Endometrial microvascular endothelial cells (primary cell): ENCODE measurements around the gene STEAP1B. TPM values are rescaled to one million over a fixed set of nuclear protein-coding genes. Genes with fewer than 3 reads are reported as not detected.
"Not testable (repeated sequence)": the region's sequence is repeated elsewhere in the genome, so short reads cannot be mapped to it uniquely, and the experiment has no call there.

Source experiments
- in situ Hi-C: cut with HindIII; loops from 2 replicates; pipeline ENCODE4 v1.10.0; 2017; ENCODE audit warnings: low sequenced_read_pairs, low pct_unique_long_range_greater_than_20kb; ENCODE audit errors: inconsistent ontology term
- total RNA-seq: library from RNA; depleted of rRNA; stranded (reverse); fragments of >200 nt; gene quantifications from one replicate; pipeline ENCODE4 v1.2.3, GENCODE V29; 2015; ENCODE audit errors: inconsistent ontology term

The STEAP1B gene
- total RNA-seq: 67.3 TPM

- in situ Hi-C loops: not testable (repeated sequence)
These were observed at the start of gene STEAP1B for GRCh38 chr7:22499888-22500689. Gene STEAP1B (minus strand): TSS chr7:22500188. CDS start chr7:22494855, 5,333 bp downstream.

GRCh38 chr7:22549051-22549450 is 49.1 kb upstream of the STEAP1B start:
- in situ Hi-C loops: no loop called here

- in situ Hi-C loops: no loop called here
These were observed 48.3 kb upstream of the STEAP1B start for GRCh38 chr7:22548313-22548712.

GRCh38 chr7:22546769-22547168 is 46.8 kb upstream of the STEAP1B start:
- in situ Hi-C loops: no loop called here

- in situ Hi-C loops: no loop called here
These were observed 45.5 kb upstream of the STEAP1B start for GRCh38 chr7:22545529-22545928.

- in situ Hi-C loops: no loop called here
These were observed 44.3 kb upstream of the STEAP1B start for GRCh38 chr7:22544245-22544644.

GRCh38 chr7:22543169-22543568 is 43.2 kb upstream of the STEAP1B start:
- in situ Hi-C loops: no loop called here

- in situ Hi-C loops: no loop called here
These were observed 42.7 kb upstream of the STEAP1B start for GRCh38 chr7:22542669-22543068.

- in situ Hi-C loops: no loop called here
These were observed 42.3 kb upstream of the STEAP1B start for GRCh38 chr7:22542254-22542653.

- in situ Hi-C loops: no loop called here
These were observed 41.8 kb upstream of the STEAP1B start for GRCh38 chr7:22541789-22542188.

GRCh38 chr7:22528537-22528936 is 28.5 kb upstream of the STEAP1B start:
- in situ Hi-C loops: not testable (repeated sequence)

- in situ Hi-C loops: not testable (repeated sequence)
These were observed 24.5 kb upstream of the STEAP1B start for GRCh38 chr7:22524353-22524947.

- in situ Hi-C loops: not testable (repeated sequence)
These were observed 23.7 kb upstream of the STEAP1B start for GRCh38 chr7:22523478-22524352.

- in situ Hi-C loops: not testable (repeated sequence)
These were observed 19.6 kb upstream of the STEAP1B start for GRCh38 chr7:22519560-22519959.

- in situ Hi-C loops: not testable (repeated sequence)
These were observed 17.0 kb upstream of the STEAP1B start for GRCh38 chr7:22516950-22517349.

GRCh38 chr7:22514963-22515362 is 15.0 kb upstream of the STEAP1B start:
- in situ Hi-C loops: not testable (repeated sequence)

GRCh38 chr7:22507320-22507719 is 7.3 kb upstream of the STEAP1B start:
- in situ Hi-C loops: not testable (repeated sequence)

- in situ Hi-C loops: not testable (repeated sequence)
These were observed 6.5 kb upstream of the STEAP1B start for GRCh38 chr7:22506316-22507020.

GRCh38 chr7:22504519-22504918 is 4.5 kb upstream of the STEAP1B start:
- in situ Hi-C loops: not testable (repeated sequence)
